Measurements from ENCODE around the gene LOXL4.
A peak's percentile ranks its signal among the peaks of the same experiment; 100 is the strongest.

Gene LOXL4

GRCh38 chr10:98308669-98309365, 40.8 kb upstream of the LOXL4 start:
- Histone ChIP-seq H3K4me3 (ENCODE audit: low read length in 2 of 2) (peak overlapping the region in 1 of 2 donors; percentile 49), H3K36me3 (ENCODE audit: control insufficient read depth in 2 of 2, insufficient read depth in 2 of 2, low read length in 2 of 2) (no peaks in the 10 kb centered on the region), H3K27ac (ENCODE audit: low read depth in 2 of 2, low read length in 2 of 2) (no peak overlapping the region), H3K27me3 (ENCODE audit: control insufficient read depth in 2 of 2, insufficient read depth in 2 of 2, low read length in 2 of 2) (peaks cover 0 to 2% of the 10 kb centered on the region in 2 donors), H3K9me3 (ENCODE audit: control insufficient read depth in 2 of 2, low read length in 2 of 2) (no peaks in the 10 kb centered on the region), H3K4me1 (ENCODE audit: control insufficient read depth in 2 of 2, insufficient read depth in 2 of 2, low read length in 2 of 2) (peaks cover 2 to 4% of the 10 kb centered on the region in 2 donors), H3K9ac (ENCODE audit: low read depth in 1 of 2, low read length in 2 of 2) (no peak overlapping the region)

GRCh38 chr10:98307916-98308541, 40.0 kb upstream of the LOXL4 start:
- Histone ChIP-seq H3K36me3 (ENCODE audit: control insufficient read depth in 2 of 2, insufficient read depth in 2 of 2, low read length in 2 of 2) (no peaks in the 10 kb centered on the region), H3K9me3 (ENCODE audit: control insufficient read depth in 2 of 2, low read length in 2 of 2) (no peaks in the 10 kb centered on the region), H3K27ac (ENCODE audit: low read depth in 2 of 2, low read length in 2 of 2) (no peak overlapping the region), H3K9ac (ENCODE audit: low read depth in 1 of 2, low read length in 2 of 2) (no peak overlapping the region), H3K4me3 (ENCODE audit: low read length in 2 of 2) (no peak overlapping the region), H3K27me3 (ENCODE audit: control insufficient read depth in 2 of 2, insufficient read depth in 2 of 2, low read length in 2 of 2) (peaks cover 0 to 5% of the 10 kb centered on the region in 2 donors), H3K4me1 (ENCODE audit: control insufficient read depth in 2 of 2, insufficient read depth in 2 of 2, low read length in 2 of 2) (peaks cover 2 to 4% of the 10 kb centered on the region in 2 donors)

- Histone ChIP-seq H3K9me3 (ENCODE audit: control insufficient read depth in 2 of 2, low read length in 2 of 2) (no peaks in the 10 kb centered on the region), H3K4me1 (ENCODE audit: control insufficient read depth in 2 of 2, insufficient read depth in 2 of 2, low read length in 2 of 2) (peaks cover 2 to 4% of the 10 kb centered on the region in 2 donors), H3K9ac (ENCODE audit: low read depth in 1 of 2, low read length in 2 of 2) (no peak overlapping the region), H3K36me3 (ENCODE audit: control insufficient read depth in 2 of 2, insufficient read depth in 2 of 2, low read length in 2 of 2) (no peaks in the 10 kb centered on the region), H3K27ac (ENCODE audit: low read depth in 2 of 2, low read length in 2 of 2) (no peak overlapping the region), H3K4me3 (ENCODE audit: low read length in 2 of 2) (no peak overlapping the region), H3K27me3 (ENCODE audit: control insufficient read depth in 2 of 2, insufficient read depth in 2 of 2, low read length in 2 of 2) (peaks cover 0 to 5% of the 10 kb centered on the region in 2 donors)
These were observed 38.5 kb upstream of the LOXL4 start for GRCh38 chr10:98306501-98306900.

GRCh38 chr10:98303569-98303968, 35.6 kb upstream of the LOXL4 start:
- H3K27ac ChIP-seq (ENCODE audit: low read depth in 2 of 2, low read length in 2 of 2) = no peak overlapping the region
- H3K27me3 ChIP-seq (ENCODE audit: control insufficient read depth in 2 of 2, insufficient read depth in 2 of 2, low read length in 2 of 2) = peaks cover 5% of the 10 kb centered on the region in 2 donors
- H3K36me3 ChIP-seq (ENCODE audit: control insufficient read depth in 2 of 2, insufficient read depth in 2 of 2, low read length in 2 of 2) = no peaks in the 10 kb centered on the region
- no peaks in the 10 kb centered on the region for H3K9me3 ChIP-seq (ENCODE audit: control insufficient read depth in 2 of 2, low read length in 2 of 2)
- no peaks in the 10 kb centered on the region for H3K4me1 ChIP-seq (ENCODE audit: control insufficient read depth in 2 of 2, insufficient read depth in 2 of 2, low read length in 2 of 2)
- no peak overlapping the region for H3K9ac ChIP-seq (ENCODE audit: low read depth in 1 of 2, low read length in 2 of 2)
- no peak overlapping the region for H3K4me3 ChIP-seq (ENCODE audit: low read length in 2 of 2)

- Histone ChIP-seq H3K36me3 (ENCODE audit: control insufficient read depth in 2 of 2, insufficient read depth in 2 of 2, low read length in 2 of 2) (no peaks in the 10 kb centered on the region), H3K4me3 (ENCODE audit: low read length in 2 of 2) (no peak overlapping the region), H3K27me3 (ENCODE audit: control insufficient read depth in 2 of 2, insufficient read depth in 2 of 2, low read length in 2 of 2) (peaks cover 5% of the 10 kb centered on the region in 2 donors), H3K9ac (ENCODE audit: low read depth in 1 of 2, low read length in 2 of 2) (no peak overlapping the region), H3K9me3 (ENCODE audit: control insufficient read depth in 2 of 2, low read length in 2 of 2) (no peaks in the 10 kb centered on the region), H3K4me1 (ENCODE audit: control insufficient read depth in 2 of 2, insufficient read depth in 2 of 2, low read length in 2 of 2) (no peaks in the 10 kb centered on the region), H3K27ac (ENCODE audit: low read depth in 2 of 2, low read length in 2 of 2) (no peak overlapping the region)
These were observed 34.9 kb upstream of the LOXL4 start for GRCh38 chr10:98302741-98303365.

- H3K36me3 ChIP-seq (ENCODE audit: control insufficient read depth in 2 of 2, insufficient read depth in 2 of 2, low read length in 2 of 2) = no peaks in the 10 kb centered on the region
- H3K27ac ChIP-seq (ENCODE audit: low read depth in 2 of 2, low read length in 2 of 2) = no peak overlapping the region
- peaks cover 5% of the 10 kb centered on the region in 2 donors for H3K27me3 ChIP-seq (ENCODE audit: control insufficient read depth in 2 of 2, insufficient read depth in 2 of 2, low read length in 2 of 2)
- H3K9me3 ChIP-seq (ENCODE audit: control insufficient read depth in 2 of 2, low read length in 2 of 2) = no peaks in the 10 kb centered on the region
- H3K4me1 ChIP-seq (ENCODE audit: control insufficient read depth in 2 of 2, insufficient read depth in 2 of 2, low read length in 2 of 2) = no peaks in the 10 kb centered on the region
- no peak overlapping the region for H3K9ac ChIP-seq (ENCODE audit: low read depth in 1 of 2, low read length in 2 of 2)
- no peak overlapping the region for H3K4me3 ChIP-seq (ENCODE audit: low read length in 2 of 2)
These were observed 33.8 kb upstream of the LOXL4 start for GRCh38 chr10:98301664-98302319.

GRCh38 chr10:98300526-98301229, 32.7 kb upstream of the LOXL4 start:
- no peaks in the 10 kb centered on the region for H3K4me1 ChIP-seq (ENCODE audit: control insufficient read depth in 2 of 2, insufficient read depth in 2 of 2, low read length in 2 of 2)
- H3K36me3 ChIP-seq (ENCODE audit: control insufficient read depth in 2 of 2, insufficient read depth in 2 of 2, low read length in 2 of 2) = no peaks in the 10 kb centered on the region
- no peaks in the 10 kb centered on the region for H3K9me3 ChIP-seq (ENCODE audit: control insufficient read depth in 2 of 2, low read length in 2 of 2)
- no peak overlapping the region for H3K27ac ChIP-seq (ENCODE audit: low read depth in 2 of 2, low read length in 2 of 2)
- H3K27me3 ChIP-seq (ENCODE audit: control insufficient read depth in 2 of 2, insufficient read depth in 2 of 2, low read length in 2 of 2) = peaks cover 5% of the 10 kb centered on the region in 2 donors
- H3K9ac ChIP-seq (ENCODE audit: low read depth in 1 of 2, low read length in 2 of 2) = no peak overlapping the region
- no peak overlapping the region for H3K4me3 ChIP-seq (ENCODE audit: low read length in 2 of 2)

- Histone ChIP-seq H3K36me3 (ENCODE audit: control insufficient read depth in 2 of 2, insufficient read depth in 2 of 2, low read length in 2 of 2) (no peaks in the 10 kb centered on the region), H3K27me3 (ENCODE audit: control insufficient read depth in 2 of 2, insufficient read depth in 2 of 2, low read length in 2 of 2) (peaks cover 5% of the 10 kb centered on the region in 2 donors), H3K9ac (ENCODE audit: low read depth in 1 of 2, low read length in 2 of 2) (no peak overlapping the region), H3K4me1 (ENCODE audit: control insufficient read depth in 2 of 2, insufficient read depth in 2 of 2, low read length in 2 of 2) (no peaks in the 10 kb centered on the region), H3K9me3 (ENCODE audit: control insufficient read depth in 2 of 2, low read length in 2 of 2) (no peaks in the 10 kb centered on the region), H3K4me3 (ENCODE audit: low read length in 2 of 2) (no peak overlapping the region), H3K27ac (ENCODE audit: low read depth in 2 of 2, low read length in 2 of 2) (no peak overlapping the region)
These were observed 31.3 kb upstream of the LOXL4 start for GRCh38 chr10:98299341-98299740.

- Histone ChIP-seq H3K9ac (ENCODE audit: low read depth in 1 of 2, low read length in 2 of 2) (no peak overlapping the region), H3K36me3 (ENCODE audit: control insufficient read depth in 2 of 2, insufficient read depth in 2 of 2, low read length in 2 of 2) (no peaks in the 10 kb centered on the region), H3K4me1 (ENCODE audit: control insufficient read depth in 2 of 2, insufficient read depth in 2 of 2, low read length in 2 of 2) (no peaks in the 10 kb centered on the region), H3K27me3 (ENCODE audit: control insufficient read depth in 2 of 2, insufficient read depth in 2 of 2, low read length in 2 of 2) (peaks cover 0 to 5% of the 10 kb centered on the region in 2 donors), H3K27ac (ENCODE audit: low read depth in 2 of 2, low read length in 2 of 2) (no peak overlapping the region), H3K4me3 (ENCODE audit: low read length in 2 of 2) (no peak overlapping the region), H3K9me3 (ENCODE audit: control insufficient read depth in 2 of 2, low read length in 2 of 2) (no peaks in the 10 kb centered on the region)
These were observed 28.5 kb upstream of the LOXL4 start for GRCh38 chr10:98296524-98296923.
